ENCODE results near the gene KRT6A.

DNA sequence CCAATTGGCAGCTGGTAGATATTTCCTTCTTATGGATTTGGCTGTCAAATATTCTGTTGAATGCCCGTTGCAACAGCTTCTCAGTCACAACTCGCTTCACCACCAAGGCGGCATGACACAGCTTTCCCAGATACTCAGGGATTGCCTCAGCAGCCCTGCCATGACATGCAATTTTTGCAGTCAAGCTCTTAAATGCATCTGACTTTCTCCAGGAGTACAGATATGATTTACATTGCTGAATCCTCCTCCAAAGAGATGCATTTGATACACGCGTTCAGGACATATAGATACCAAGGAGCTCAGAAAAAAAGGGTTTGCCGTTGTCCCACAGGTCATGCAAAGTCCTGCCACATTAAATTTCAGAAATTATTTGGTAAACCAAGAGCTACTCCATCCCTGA is 20.7 kb upstream of the KRT6A start:
- TF ChIP-seq, protein P1, sequence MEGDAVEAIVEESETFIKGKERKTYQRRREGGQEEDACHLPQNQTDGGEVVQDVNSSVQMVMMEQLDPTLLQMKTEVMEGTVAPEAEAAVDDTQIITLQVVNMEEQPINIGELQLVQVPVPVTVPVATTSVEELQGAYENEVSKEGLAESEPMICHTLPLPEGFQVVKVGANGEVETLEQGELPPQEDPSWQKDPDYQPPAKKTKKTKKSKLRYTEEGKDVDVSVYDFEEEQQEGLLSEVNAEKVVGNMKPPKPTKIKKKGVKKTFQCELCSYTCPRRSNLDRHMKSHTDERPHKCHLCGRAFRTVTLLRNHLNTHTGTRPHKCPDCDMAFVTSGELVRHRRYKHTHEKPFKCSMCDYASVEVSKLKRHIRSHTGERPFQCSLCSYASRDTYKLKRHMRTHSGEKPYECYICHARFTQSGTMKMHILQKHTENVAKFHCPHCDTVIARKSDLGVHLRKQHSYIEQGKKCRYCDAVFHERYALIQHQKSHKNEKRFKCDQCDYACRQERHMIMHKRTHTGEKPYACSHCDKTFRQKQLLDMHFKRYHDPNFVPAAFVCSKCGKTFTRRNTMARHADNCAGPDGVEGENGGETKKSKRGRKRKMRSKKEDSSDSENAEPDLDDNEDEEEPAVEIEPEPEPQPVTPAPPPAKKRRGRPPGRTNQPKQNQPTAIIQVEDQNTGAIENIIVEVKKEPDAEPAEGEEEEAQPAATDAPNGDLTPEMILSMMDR (conservative IDR thresholded peaks at IDR 0.05), result no peak
- no peak for TF ChIP-seq EZH2 (IDR thresholded peaks at IDR 0.05; ENCODE audit: low read depth)

All from PC-9 (cell line).